Activated T-helper 1 cell treated with anti-CD3 and anti-CD28 coated beads, Interleukin-12 subunit alpha, Interleukin-12 subunit beta, Interleukin-2, Interleukin-4 antibody, amounts not matched to agents 30 ng/mL and 10 ng/mL and 1 ng/mL, durations not matched to agents 14 hours and 24 hours and 36 hours (primary cell): ENCODE measurements around the gene KCNJ1. TPM values are rescaled to one million over a fixed set of nuclear protein-coding genes. Genes with fewer than 3 reads are reported as not detected.

Experiments used
- DNase-seq: peaks from one replicate; pipeline ENCODE4 v3.0.0; 2021; ENCODE audit warnings: low spot score
- H3K27ac Mint-ChIP-seq: one replicate; pipeline ENCODE4 v1.8.0; 2021; ENCODE audit warnings: mild to moderate bottlenecking, mixed read lengths
- H3K27me3 Mint-ChIP-seq: one replicate; pipeline ENCODE4 v1.8.0; 2022; ENCODE audit warnings: mild to moderate bottlenecking, moderate library complexity, mixed read lengths; ENCODE audit not compliant: insufficient read depth
- H3K36me3 Mint-ChIP-seq: one replicate; pipeline ENCODE4 v1.8.0; 2021; ENCODE audit warnings: low read depth, mixed read lengths
- H3K4me1 Mint-ChIP-seq: one replicate; pipeline ENCODE4 v1.8.0; 2021; ENCODE audit warnings: low read depth, mixed read lengths
- H3K4me3 Mint-ChIP-seq: one replicate; pipeline ENCODE4 v1.8.0; 2021; ENCODE audit warnings: mild to moderate bottlenecking, moderate library complexity, mixed read lengths
- H3K9me3 Mint-ChIP-seq: one replicate; pipeline ENCODE4 v1.8.0; 2021; ENCODE audit warnings: mixed read lengths
- intact Hi-C: fragments of 100-400 bp; cut with micrococcal nuclease; formaldehyde crosslinking; loops from one replicate; pipeline ENCODE4 v1.15.1; 2024
- total RNA-seq: library from RNA; stranded (reverse); gene quantifications from 2 replicates; pipeline ENCODE4 v1.2.3, GENCODE V29; 2022

Gene KCNJ1
- not detected in 2 replicates for total RNA-seq

DNA sequence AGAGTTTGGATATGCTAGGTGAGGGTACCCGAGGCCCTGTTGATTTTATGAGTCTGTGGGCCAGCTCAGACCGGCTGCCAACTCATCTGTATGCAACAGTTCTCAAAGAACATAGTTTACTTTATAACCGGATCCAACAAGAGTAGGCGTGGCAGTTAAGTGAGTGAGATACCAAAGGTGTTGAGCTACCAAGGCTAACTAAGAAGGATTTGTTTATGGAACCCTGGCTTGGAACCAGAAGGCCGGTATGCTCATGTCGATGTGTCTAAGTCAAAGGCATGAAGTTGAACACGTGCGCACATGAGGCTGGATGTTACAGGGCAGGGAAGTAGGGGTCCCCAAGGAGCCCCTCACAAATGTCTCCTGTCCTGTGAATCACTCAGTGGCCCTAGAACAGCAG, at the start of gene KCNJ1:
Gene KCNJ1, minus strand, starts transcription at position 20 of the 400 bp plus-strand sequence. CDS start 27,053 bp downstream, outside the sequence.
- Mint-ChIP-seq H3K4me1 (no peaks in the 10 kb centered on the region), H3K27me3 (peaks cover 10% of the 10 kb centered on the region), H3K27ac (no peak within 1 kb of the TSS), H3K9me3 (no peaks in the 10 kb centered on the region), H3K36me3 (no peaks in the 10 kb centered on the region), H3K4me3 (no peak within 1 kb of the TSS)
- DNase-seq = no peak
- intact Hi-C loops = loop anchor here (5.0 kb wide), 4 partner anchors 95 to 770 kb away; no protein-coding TSS in a partner anchor

DNA sequence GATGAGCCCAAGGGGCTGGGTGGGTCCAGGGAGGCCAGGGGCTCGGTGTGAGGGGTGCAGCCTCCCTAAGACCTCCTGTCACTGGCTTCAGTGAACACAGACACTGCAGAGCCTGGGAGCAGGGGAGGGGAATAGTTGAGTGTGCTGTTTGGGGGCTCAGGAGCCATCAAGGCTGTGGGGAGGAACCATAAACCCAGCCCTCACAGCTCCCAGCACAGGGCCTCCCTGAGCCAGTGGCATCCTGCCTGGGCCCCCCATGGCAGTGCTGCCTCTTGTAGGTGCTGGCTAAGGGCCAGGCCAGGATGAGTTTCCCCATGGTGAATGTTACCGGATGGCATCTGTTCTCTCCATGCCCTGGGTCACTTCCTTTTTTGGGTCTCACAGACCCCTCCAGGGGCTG, 49.6 kb upstream of the KCNJ1 start:
- no peaks in the 10 kb centered on the region for H3K36me3 Mint-ChIP-seq
- H3K4me3 Mint-ChIP-seq = no peak overlapping the region
- intact Hi-C loops = no loop called here
- no peak overlapping the region for H3K27ac Mint-ChIP-seq
- DNase-seq = no peak
- H3K27me3 Mint-ChIP-seq = peaks cover 4% of the 10 kb centered on the region
- peaks cover 4% of the 10 kb centered on the region for H3K4me1 Mint-ChIP-seq
- H3K9me3 Mint-ChIP-seq = peaks cover 7% of the 10 kb centered on the region

- peaks cover 4% of the 10 kb centered on the region for H3K27me3 Mint-ChIP-seq
- peaks cover 4% of the 10 kb centered on the region for H3K4me1 Mint-ChIP-seq
- no peaks in the 10 kb centered on the region for H3K36me3 Mint-ChIP-seq
- H3K9me3 Mint-ChIP-seq = peaks cover 7% of the 10 kb centered on the region
- intact Hi-C loops = no loop called here
- no peak overlapping the region for H3K27ac Mint-ChIP-seq
- DNase-seq = no peak
- H3K4me3 Mint-ChIP-seq = no peak overlapping the region
These were observed 49.0 kb upstream of the KCNJ1 start for GRCh38 chr11:128916037-128916572.

GRCh38 chr11:128915149-128915521, 48.0 kb upstream of the KCNJ1 start:
- Mint-ChIP-seq H3K9me3 (peaks cover 7% of the 10 kb centered on the region), H3K36me3 (no peaks in the 10 kb centered on the region), H3K4me1 (peaks cover 4% of the 10 kb centered on the region), H3K27me3 (peaks cover 6% of the 10 kb centered on the region), H3K4me3 (no peak overlapping the region), H3K27ac (no peak overlapping the region)
- intact Hi-C loops = no loop called here
- no peak for DNase-seq

DNA sequence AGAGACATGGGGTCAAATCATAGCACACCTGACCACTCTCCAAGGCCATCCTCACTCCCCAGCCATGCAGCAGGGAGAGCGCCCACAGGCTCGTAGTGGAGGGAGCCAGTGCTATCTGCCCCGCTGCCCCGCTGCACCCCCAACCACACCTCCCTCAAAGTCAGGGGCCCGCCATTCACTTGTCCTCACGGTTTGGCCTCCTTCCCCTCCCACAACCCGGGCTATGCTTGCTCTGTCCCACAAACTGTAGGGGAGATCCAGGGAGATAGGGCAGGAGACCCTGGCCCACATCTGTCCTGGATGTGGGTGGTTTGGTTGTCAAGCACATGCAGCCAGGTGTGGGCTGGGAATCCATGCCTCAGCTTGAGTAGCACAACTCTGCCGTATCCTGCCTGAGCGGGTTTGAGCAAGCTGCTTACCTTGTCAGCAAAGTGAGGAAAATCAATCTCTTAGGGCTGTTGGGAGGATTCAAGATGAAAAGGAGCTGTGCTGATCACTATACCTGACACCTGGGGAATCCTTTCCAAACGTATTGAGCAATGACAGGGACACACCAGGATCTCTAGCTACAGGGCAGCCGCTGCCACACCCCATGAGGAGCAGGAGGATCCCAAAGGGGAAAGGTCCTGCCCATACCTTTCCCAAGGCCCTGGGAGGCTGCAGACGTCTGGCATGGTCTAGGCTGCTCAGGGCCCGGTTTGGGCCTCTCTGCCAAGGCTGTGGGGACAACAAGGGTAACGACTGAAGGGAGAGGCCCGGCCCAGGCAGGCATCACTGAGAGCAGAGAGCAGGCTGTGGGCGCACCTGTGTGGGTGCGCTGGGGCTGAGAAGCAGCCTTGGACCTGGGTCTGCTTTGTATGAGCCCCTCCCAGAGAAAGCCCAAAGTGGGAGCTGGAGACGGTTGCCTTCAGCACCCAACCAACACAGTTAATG, 47.4 kb upstream of the KCNJ1 start:
- Mint-ChIP-seq H3K27me3 (peaks cover 11% of the 10 kb centered on the region), H3K9me3 (peaks cover 7% of the 10 kb centered on the region), H3K4me3 (no peak overlapping the region), H3K27ac (no peak overlapping the region), H3K4me1 (peaks cover 4% of the 10 kb centered on the region), H3K36me3 (no peaks in the 10 kb centered on the region)
- no peak for DNase-seq
- intact Hi-C loops = no loop called here

GRCh38 chr11:128913806-128914205, 46.7 kb upstream of the KCNJ1 start:
- H3K9me3 Mint-ChIP-seq = peaks cover 7% of the 10 kb centered on the region
- intact Hi-C loops = no loop called here
- no peaks in the 10 kb centered on the region for H3K4me1 Mint-ChIP-seq
- no peaks in the 10 kb centered on the region for H3K36me3 Mint-ChIP-seq
- peaks cover 16% of the 10 kb centered on the region for H3K27me3 Mint-ChIP-seq
- no peak for DNase-seq
- no peak overlapping the region for H3K27ac Mint-ChIP-seq
- no peak overlapping the region for H3K4me3 Mint-ChIP-seq

GRCh38 chr11:128911701-128912100, 44.6 kb upstream of the KCNJ1 start:
- Mint-ChIP-seq H3K36me3 (no peaks in the 10 kb centered on the region), H3K4me1 (no peaks in the 10 kb centered on the region), H3K9me3 (peaks cover 7% of the 10 kb centered on the region), H3K4me3 (no peak overlapping the region), H3K27me3 (peaks cover 28% of the 10 kb centered on the region), H3K27ac (no peak overlapping the region)
- DNase-seq = no peak
- intact Hi-C loops = no loop called here

DNA sequence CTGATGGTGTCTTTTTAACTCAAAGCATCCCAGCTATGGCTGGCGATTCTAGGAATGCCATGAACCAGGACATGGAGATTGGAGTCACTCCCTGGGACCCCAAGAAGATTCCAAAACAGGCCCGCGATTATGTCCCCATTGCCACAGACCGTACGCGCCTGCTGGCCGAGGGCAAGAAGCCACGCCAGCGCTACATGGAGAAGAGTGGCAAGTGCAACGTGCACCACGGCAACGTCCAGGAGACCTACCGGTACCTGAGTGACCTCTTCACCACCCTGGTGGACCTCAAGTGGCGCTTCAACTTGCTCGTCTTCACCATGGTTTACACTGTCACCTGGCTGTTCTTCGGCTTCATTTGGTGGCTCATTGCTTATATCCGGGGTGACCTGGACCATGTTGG, 44.1 kb upstream of the KCNJ1 start:
- Mint-ChIP-seq H3K9me3 (peaks cover 7% of the 10 kb centered on the region), H3K27me3 (peaks cover 32% of the 10 kb centered on the region), H3K4me1 (peaks cover 3% of the 10 kb centered on the region), H3K4me3 (no peak overlapping the region), H3K27ac (no peak overlapping the region), H3K36me3 (no peaks in the 10 kb centered on the region)
- no peak for DNase-seq
- intact Hi-C loops = no loop called here

DNA sequence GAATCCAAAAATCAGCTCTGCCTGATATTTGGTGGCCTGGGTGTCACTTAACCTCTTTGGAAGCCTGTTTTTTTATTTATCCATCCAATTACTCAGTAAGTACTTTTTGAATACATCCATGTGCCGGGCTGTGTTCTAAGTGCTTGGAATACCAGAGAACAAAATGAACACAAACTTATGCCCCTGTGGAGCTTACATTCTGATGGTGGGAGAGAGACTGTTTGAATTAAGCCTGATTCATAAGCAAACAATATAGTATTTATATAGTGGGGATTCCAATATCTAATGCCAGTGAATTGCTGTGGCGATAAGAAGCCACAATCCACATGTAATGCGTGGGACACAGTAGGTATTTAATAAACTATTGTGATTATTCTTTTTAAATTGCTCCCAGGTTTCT, 43.5 kb upstream of the KCNJ1 start:
- no peak overlapping the region for H3K27ac Mint-ChIP-seq
- intact Hi-C loops = no loop called here
- no peaks in the 10 kb centered on the region for H3K36me3 Mint-ChIP-seq
- peaks cover 38% of the 10 kb centered on the region for H3K27me3 Mint-ChIP-seq
- no peak overlapping the region for H3K4me3 Mint-ChIP-seq
- peaks cover under 1% of the 10 kb centered on the region for H3K9me3 Mint-ChIP-seq
- no peak for DNase-seq
- peaks cover 8% of the 10 kb centered on the region for H3K4me1 Mint-ChIP-seq

- Mint-ChIP-seq H3K27me3 (peaks cover 42% of the 10 kb centered on the region), H3K9me3 (no peaks in the 10 kb centered on the region), H3K27ac (no peak overlapping the region), H3K4me1 (peaks cover 11% of the 10 kb centered on the region), H3K4me3 (no peak overlapping the region), H3K36me3 (no peaks in the 10 kb centered on the region)
- intact Hi-C loops = no loop called here
- DNase-seq = no peak
These were observed 42.5 kb upstream of the KCNJ1 start for GRCh38 chr11:128909438-128910125.

DNA sequence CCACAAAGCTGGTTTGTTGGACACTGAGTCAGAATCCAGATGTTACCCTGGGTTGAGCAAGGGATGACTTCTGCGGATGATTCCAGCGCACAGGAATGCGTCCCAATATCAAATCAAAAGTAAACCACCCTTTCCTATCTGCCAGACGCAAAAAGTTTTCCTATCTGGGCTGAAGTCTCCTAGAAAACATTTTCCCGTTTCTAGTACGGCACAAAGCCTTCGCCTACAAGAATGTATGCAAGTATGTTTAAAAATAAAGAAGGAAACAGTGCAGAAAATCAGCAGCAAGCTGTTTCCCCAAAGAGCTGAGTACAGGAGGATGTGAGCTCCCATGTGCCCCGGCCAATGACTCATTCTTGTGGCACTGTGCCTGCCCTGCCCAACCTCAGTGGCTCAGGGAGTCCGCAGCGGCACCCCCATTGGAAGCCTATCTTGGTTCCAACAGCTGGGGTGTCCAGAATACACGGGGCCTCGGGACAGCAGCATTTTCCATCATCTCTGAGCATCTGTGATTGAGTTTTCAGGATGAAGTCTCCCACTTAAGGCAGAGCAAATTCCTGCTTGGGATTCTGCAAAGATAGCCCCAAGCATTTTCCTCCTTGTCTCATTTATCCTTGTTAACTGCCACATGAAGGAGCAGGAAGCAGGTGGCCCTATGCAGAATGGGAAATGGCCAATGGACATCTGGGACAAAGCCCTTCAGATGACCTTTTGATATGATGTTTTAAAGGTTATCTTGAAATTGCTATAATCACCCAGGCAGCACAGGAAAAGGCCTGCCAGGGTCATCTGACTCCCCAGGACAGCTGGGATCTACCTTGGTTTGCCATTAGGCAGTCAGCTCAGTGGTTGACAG, 41.5 kb upstream of the KCNJ1 start:
- no peak for DNase-seq
- intact Hi-C loops = no loop called here
- peaks cover 50% of the 10 kb centered on the region for H3K27me3 Mint-ChIP-seq
- H3K4me3 Mint-ChIP-seq = no peak overlapping the region
- no peaks in the 10 kb centered on the region for H3K36me3 Mint-ChIP-seq
- H3K9me3 Mint-ChIP-seq = no peaks in the 10 kb centered on the region
- no peak overlapping the region for H3K27ac Mint-ChIP-seq
- H3K4me1 Mint-ChIP-seq = peaks cover 14% of the 10 kb centered on the region

GRCh38 chr11:128907585-128907984, 40.5 kb upstream of the KCNJ1 start:
- Mint-ChIP-seq H3K9me3 (no peaks in the 10 kb centered on the region), H3K4me1 (peaks cover 14% of the 10 kb centered on the region), H3K27ac (no peak overlapping the region), H3K36me3 (no peaks in the 10 kb centered on the region), H3K27me3 (peaks cover 61% of the 10 kb centered on the region), H3K4me3 (no peak overlapping the region)
- intact Hi-C loops = no loop called here
- no peak for DNase-seq
